Measurements from ENCODE around the gene PDE6B. TPM values are rescaled to one million over a fixed set of nuclear protein-coding genes. Genes with fewer than 3 reads are reported as not detected.

PDE6B gene
- total and polyA plus RNA-seq, 2 of the 13 experiments (the other 11 are each of a cell fraction or from before 2014, with no cell fraction given) = 0.38 to 0.40 TPM

- TF ChIP-seq TRIM22 (IDR thresholded peaks at IDR 0.05) (no peak), ZEB1 (IDR thresholded peaks at IDR 0.05; ENCODE audit: insufficient replicate concordance, low read depth) (no peak), SMARCC2 (IDR thresholded peaks at IDR 0.05) (no peak), ZNF10 (CRISPR knock-in tag; IDR thresholded peaks at IDR 0.05; ENCODE audit: borderline replicate concordance, low read depth) (no peak), NR2C2 (CRISPR knock-in tag; IDR thresholded peaks at IDR 0.05; ENCODE audit: borderline replicate concordance) (no peak), ZNF605 (CRISPR knock-in tag; IDR thresholded peaks at IDR 0.05) (peak; percentile 58; the same call in 1 of the 2 replicates), EZH2 (conservative IDR thresholded peaks at IDR 0.05; ENCODE audit: low read depth, low read length) (no peak), HDAC2 (CRISPR knock-in tag; IDR thresholded peaks at IDR 0.05) (peak; percentile 82), MTA1 (CRISPR knock-in tag; IDR thresholded peaks at IDR 0.05; ENCODE audit: borderline replicate concordance) (no peak), ASH2L (IDR thresholded peaks at IDR 0.05; ENCODE audit: insufficient read length, low read depth, low read length) (no peak), BRD4 (CRISPR knock-in tag; IDR thresholded peaks at IDR 0.05) (no peak), EEA1 (CRISPR knock-in tag; IDR thresholded peaks at IDR 0.05; ENCODE audit: borderline replicate concordance) (no peak), ZC3H13 (CRISPR knock-in tag; IDR thresholded peaks at IDR 0.05) (no peak), PHF20 (CRISPR knock-in tag; IDR thresholded peaks at IDR 0.05) (no peak), ZNF670 (CRISPR knock-in tag; IDR thresholded peaks at IDR 0.05; ENCODE audit: borderline replicate concordance) (peak; percentile 76), ZNF577 (CRISPR knock-in tag; IDR thresholded peaks at IDR 0.05; ENCODE audit: borderline replicate concordance, low read depth) (no peak), NCOA5 (CRISPR knock-in tag; IDR thresholded peaks at IDR 0.05) (no peak), HIC2 (CRISPR knock-in tag; IDR thresholded peaks at IDR 0.05; ENCODE audit: low read depth) (peak; percentile 68; the same call in 1 of the 2 replicates), ZNF326 (CRISPR knock-in tag; IDR thresholded peaks at IDR 0.05; ENCODE audit: borderline replicate concordance) (no peak), ZFP36L1 (CRISPR knock-in tag; IDR thresholded peaks at IDR 0.05) (peak; percentile 89), HOMEZ (CRISPR knock-in tag; IDR thresholded peaks at IDR 0.05; ENCODE audit: low read depth) (no peak)
- TF ChIP-seq, protein P1, sequence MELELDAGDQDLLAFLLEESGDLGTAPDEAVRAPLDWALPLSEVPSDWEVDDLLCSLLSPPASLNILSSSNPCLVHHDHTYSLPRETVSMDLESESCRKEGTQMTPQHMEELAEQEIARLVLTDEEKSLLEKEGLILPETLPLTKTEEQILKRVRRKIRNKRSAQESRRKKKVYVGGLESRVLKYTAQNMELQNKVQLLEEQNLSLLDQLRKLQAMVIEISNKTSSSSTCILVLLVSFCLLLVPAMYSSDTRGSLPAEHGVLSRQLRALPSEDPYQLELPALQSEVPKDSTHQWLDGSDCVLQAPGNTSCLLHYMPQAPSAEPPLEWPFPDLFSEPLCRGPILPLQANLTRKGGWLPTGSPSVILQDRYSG (CRISPR knock-in tag; IDR thresholded peaks at IDR 0.05) = no peak
- TF ChIP-seq, protein P2, sequence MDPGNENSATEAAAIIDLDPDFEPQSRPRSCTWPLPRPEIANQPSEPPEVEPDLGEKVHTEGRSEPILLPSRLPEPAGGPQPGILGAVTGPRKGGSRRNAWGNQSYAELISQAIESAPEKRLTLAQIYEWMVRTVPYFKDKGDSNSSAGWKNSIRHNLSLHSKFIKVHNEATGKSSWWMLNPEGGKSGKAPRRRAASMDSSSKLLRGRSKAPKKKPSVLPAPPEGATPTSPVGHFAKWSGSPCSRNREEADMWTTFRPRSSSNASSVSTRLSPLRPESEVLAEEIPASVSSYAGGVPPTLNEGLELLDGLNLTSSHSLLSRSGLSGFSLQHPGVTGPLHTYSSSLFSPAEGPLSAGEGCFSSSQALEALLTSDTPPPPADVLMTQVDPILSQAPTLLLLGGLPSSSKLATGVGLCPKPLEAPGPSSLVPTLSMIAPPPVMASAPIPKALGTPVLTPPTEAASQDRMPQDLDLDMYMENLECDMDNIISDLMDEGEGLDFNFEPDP (CRISPR knock-in tag; conservative IDR thresholded peaks at IDR 0.05) = no peak
These were observed 67.6 kb downstream of the PDE6B start (continued) for GRCh38 chr4:692771-693554.
